HG03159 (cell line): ENCODE results near the gene NDST4.
A peak's percentile ranks its signal among the peaks of the same experiment; 100 is the strongest.
"Not testable (repeated sequence)": the region's sequence is repeated elsewhere in the genome, so short reads cannot be mapped to it uniquely, and the experiment has no call there.

ENCODE experiments used
- ATAC-seq: cut with Tn5 transposase; IDR thresholded peaks from one replicate; pipeline ENCODE4 v1.9.1; 2021; ENCODE audit warnings: mild to moderate bottlenecking, moderate library complexity; ENCODE audit not compliant: unreplicated experiment

The NDST4 gene

DNA sequence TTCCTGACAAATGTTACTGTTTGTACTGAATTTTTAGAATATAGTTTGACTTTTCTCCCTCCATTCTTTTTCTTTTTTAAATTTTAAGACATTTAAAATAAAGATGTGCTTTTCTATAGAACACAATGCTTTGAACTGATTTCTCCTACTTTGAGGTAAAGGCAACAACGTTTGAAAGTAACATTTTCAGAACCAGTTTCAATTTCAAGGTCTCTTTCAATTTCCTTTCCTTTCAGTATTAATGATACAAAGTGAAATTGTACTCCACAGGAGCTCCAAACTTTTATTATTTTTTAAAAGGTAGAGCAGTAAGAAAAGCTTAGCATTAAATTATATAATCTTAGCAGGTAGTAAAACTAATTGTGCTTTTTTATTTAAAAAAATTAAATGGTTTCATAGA, 54.9 kb downstream of the NDST4 start:
- peak; percentile 62 for ATAC-seq

DNA sequence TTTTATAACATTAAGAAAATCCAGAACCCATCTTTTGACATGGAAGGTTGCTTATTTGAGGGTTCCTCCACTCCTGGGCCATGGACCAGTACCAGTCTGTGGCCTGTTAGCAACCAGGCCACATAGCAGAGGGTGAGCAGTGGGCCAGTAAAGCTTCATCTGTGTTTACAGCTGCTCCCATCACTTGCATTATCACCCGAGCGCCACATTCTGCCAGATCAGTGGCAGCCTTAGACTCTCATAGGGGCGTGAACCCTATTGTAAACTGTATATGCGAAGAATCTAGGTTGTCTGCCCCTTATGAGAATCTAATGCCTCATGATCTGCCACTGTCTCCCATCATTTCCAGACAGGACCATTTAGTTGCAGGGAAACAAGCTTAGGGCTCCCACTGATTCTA, 58.6 kb downstream of the NDST4 start:
- ATAC-seq: no peak

DNA sequence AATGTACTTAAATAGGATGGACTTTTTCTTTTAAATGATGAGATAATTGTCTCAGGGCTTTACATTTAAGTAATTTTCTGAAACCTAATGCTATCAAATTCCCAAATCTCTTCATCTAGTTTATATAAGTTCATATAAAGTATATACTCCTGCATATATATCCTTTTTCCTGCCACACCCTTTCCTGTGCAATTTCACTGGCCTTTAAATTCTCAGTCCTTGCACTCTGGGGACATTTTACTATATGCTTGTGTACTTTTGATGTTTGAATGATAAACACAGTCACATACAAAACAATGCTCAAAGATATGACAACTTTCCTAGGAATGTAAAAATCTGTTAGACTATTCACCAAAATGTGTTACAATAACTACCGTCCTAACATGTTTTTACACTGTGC, 60.1 kb downstream of the NDST4 start:
- ATAC-seq: no peak

DNA sequence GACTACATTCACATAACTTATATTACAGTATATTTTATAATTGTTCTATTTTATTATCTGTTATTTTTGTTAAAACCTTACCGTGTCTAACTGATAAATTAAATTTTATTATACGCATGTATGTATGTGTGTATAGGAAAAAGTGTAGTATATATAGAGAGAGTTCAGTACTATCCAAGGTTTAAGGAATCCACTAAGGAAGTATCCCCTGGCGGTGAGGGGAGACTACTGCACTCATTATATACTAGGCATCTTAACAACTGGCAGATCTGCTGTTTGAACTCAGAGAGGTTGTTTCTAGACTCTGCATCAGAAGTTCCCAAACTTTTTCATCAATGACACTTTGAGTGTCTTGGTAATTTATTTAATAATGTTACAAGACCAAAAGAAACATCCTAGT, 70.9 kb downstream of the NDST4 start:
- peak; percentile 65 for ATAC-seq

DNA sequence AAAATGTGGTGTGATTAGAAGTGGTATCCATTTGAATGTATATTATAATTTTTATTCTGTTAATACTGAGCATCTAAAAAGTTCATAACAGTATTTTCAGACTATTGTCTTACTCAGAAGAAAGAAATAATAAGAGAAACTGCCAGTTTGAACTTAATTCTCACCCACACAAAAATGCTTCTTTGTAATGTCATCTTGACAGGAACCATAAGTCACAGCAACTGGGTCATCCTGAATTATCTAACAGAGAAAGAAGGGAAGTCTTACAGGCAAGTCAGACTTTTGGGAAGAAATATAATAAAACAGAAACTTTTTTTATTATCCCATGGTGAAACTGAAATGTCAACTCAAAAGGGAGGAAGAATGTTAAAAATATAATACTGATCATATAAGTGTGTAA, 83.1 kb downstream of the NDST4 start:
- ATAC-seq: no peak

DNA sequence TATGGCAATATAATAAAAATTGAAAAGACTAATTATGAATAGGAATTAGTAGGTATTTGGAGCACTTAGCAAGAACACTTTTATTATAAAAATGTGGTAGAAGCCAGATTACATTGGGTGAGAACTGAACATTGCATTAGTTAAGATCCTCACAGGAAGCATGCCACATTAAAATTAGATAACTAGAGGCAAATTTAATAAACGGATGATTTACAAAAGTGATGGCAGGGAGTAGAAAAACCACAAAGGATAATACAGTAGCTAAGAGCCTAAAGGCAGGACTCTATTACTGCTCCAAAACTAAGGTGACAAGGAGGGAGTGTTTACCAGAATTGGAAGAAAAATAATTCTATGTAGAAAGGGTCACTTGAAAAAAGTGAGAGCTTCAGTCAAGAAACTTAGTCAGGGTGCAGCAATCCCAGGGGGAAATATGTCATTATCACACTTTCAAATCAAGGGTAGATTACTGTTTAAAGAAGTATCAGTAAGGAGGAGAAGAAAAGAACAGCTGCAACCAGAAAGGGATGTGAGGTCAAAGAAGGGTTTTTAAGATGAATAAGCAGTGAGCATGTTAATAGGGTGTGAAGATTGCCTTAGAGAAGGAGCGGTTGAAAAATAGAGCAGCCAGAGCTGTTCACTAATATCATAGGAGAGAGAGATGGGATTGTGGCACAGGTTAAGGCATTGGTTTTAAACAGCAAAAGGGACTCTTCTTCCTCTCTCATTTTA, 84.6 kb downstream of the NDST4 start:
- no peak for ATAC-seq

DNA sequence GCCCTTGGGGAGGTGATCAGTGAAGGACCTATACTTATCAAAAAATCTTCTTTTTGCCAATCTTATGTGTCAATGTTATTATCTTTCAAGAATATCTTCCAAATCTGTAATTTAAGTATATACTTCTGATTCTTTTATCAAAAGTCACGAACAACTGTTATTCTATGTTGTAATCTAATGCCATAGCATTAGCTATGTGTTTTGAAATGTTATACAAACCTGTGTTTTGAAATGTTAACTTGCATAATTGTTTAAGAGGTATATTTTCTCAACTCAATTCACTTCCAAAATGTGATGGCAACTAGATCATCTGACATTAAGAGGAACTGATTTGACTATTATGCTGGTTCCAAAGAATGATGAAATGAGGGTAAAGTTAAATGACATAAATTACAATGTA, 113.5 kb downstream of the NDST4 start:
- ATAC-seq: no peak

DNA sequence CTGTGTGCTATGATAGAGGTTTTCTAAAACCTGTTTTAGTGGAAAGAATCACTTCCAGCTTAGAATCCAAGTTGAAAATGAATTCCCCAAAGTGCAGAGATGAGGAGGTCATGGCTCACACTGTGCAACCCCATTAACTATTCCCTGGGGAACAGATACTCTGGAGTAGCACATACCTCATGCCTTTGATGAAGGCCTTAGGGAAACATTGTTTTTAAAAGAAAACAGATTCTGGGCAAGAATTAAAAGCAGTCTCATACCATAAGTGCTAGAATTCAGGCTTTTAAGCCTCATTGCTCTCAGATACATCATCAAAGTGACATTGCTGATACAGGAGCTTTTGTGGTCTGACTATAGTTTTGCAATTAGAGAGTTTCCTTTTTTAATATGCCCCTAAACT, 115.1 kb downstream of the NDST4 start:
- no peak for ATAC-seq

DNA sequence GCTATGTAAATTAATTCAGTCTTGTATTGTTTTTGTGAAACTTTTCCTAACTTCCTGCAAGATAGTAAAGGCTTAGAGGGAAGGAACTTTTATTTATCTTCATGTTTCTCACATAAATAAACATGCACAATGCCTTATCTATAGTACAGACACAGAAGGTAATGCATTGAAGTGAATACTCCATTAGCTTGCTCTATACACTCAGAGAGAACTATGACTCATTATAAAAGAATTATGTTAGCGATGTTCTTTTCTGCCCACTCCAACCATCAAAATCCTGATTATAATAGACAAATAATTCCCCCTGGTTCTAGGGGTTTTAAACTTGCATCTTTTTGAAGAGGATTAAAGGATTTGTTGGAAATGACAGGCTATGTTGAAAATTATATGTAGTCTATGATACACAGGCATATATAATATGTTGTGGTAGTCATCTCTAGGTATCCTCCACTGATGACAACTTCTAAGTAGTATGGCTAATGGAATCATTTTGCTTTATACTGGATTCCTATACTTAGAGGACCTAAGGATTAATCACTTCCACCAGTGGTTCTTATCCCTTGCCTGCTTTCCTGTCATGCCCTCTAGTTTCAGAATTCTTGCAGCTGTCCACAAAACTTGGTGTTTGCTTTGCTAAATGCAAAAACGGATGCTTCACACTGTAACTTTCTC, 115.7 kb downstream of the NDST4 start:
- ATAC-seq: no peak

DNA sequence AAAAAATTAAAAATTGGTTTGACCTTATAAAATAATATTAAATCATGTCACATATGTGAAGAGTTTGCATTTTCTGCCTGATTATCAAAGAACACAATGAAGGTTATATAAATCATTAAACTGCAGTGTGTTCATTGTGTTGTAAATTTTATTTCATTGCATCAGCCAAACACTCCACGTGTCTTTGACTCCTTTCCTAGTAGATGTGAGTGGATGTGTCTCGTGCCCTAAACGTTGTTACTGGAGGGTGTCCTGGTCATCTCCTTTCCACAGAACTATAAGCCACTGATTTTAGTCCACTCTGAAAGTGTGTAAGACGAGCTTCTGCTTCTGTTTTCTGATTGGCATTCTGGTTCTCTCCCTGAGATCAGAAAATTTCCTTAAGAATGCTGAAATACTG, 127.3 kb downstream of the NDST4 start:
- ATAC-seq: no peak

DNA sequence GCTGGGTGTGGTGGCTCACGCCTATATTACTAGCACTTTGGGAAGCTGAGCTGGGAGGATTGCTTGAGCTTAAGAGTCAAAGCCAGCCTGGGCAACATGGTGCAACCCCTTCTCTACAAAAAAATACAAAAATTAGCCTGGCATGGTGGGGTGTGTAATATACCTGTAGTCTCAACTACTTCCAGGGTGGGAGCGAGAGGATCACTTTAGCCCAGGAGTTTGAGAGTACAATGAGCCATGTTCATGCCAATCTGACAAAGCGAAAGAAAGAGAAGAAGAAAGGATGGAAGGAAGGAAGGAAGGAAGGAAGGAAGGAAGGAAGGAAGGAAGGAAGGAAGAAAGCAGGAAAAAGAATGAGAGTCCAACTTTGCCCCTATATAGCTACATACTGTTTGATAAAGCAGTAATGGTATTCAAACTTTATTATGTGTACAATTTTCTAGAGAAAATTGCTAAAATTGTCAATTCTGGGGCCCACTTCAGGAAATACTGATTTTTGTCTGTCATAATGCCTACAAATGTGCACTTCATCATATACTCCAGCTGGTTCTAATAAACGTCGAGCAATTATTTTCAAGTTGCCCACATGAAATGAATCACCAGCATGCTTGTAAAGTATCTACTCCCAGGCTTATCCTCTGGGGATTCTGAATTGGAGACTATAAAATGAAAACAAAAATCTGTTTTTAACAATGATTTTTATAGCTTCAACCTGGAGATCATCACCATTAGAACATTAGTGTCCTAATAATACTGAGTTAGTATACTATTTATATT, 132.3 kb downstream of the NDST4 start:
- ATAC-seq: no peak

DNA sequence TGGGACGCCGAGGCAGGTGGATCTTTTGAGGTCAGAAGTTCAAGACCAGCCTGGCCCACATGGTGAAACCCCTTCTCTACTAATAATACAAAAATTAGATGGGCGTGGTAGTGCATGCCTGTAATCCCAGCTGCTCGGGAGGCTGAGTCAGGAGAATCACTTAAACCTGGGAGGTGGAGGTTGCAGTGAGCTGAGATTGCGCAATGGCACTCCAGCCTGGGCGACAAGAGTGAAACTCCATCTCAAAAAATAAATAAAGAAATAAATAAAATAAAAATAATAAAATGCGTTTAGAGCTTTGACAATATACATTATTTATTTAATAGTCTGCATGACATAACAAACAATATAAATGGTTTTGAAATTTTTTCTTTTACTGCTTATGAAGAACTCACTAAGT, 133.0 kb downstream of the NDST4 start:
- not testable (repeated sequence) for ATAC-seq

DNA sequence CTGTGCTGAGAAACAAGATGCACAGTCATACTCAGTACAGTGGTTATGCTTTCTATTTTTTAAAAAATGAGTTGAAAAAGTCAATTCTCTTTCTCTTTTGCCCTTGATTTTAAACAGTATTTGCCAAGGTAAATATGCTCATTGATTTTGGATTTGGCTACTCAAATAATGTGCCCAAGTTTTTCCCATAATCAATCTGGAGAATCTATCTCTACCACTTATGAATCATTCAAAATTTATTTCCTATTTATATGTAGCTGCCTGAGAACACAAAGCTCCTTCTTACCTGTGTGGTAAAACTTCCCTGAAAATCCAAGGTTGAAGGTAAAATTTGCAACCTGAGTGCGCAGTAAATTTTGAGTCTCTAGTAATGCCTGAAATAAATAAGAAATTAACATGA, 136.5 kb downstream of the NDST4 start:
- no peak for ATAC-seq

DNA sequence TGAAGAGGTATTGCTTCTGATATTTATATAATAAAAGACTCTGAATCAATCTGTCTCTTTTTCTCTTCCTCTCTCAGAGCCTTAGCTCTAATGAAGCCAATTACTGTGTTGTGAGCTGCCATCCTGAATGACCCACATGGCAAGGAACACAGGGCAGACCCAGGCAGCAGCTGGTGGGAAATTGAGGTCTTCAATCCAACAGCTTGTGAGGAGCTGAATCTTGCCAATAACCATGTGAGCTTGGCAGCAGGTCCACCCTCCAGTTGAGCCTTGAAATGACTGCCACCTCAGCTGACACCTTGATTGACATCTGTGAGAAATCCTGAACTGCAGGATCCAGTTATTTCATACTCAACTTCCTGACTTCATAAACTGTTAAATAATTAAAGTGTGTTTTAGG, 149.4 kb downstream of the NDST4 start:
- no peak for ATAC-seq

DNA sequence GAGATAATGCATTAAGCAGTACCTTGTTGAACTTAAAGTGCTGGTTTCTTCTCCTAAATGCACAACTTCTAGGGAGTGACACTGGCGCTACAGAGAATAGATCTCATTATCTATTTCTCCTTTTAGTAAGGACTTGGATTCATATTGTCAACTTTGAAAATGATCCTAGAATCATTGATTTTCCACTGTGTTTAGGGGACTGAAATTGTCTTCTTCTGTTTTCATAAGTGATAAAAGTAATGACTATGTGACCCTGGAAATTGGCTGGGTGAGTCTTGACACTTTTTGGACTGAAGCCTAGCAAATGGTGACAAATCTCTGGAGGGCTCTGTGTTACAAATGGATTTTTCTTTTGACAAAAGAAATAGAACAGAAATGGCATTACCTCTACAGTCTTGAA, 167.8 kb downstream of the NDST4 start:
- no peak for ATAC-seq

DNA sequence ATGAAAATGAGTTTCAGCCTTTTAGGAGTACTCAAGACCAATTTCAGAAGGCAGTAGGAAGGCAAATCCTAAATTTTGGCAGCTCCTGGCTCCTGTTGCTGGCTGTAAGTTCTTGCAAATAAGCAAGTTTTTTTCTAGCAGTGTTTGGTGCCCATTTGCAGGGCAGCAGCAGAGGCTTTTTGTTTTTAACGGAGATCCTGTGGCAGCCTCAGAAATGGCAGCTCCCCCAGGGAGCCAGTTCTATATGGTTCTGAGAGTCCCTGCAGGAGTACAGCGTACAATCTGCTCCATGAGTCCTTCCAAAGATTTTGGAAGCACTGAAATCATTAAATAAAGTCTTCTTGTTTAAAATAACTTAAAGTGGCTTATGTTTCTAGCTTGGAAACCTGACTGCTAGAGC, 171.9 kb downstream of the NDST4 start:
- no peak for ATAC-seq

DNA sequence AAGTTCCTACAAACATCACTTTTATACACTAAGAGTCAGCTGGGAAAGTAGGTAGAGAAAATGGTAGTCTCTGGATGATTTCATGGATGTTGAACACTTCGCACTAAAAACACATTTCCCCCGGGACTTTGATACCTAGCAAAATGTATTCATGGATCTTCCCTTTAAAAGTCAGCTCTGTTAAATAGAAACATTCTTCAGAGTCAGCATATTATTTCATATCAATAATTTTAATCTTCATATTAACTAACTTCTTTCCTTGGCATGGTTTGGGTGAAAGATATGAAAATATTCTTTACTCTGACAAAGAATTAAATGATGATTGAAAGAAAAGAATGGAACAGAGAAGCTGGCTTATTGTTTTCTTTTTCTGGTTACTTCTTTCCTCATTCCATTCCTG, 185.5 kb downstream of the NDST4 start:
- no peak for ATAC-seq

DNA sequence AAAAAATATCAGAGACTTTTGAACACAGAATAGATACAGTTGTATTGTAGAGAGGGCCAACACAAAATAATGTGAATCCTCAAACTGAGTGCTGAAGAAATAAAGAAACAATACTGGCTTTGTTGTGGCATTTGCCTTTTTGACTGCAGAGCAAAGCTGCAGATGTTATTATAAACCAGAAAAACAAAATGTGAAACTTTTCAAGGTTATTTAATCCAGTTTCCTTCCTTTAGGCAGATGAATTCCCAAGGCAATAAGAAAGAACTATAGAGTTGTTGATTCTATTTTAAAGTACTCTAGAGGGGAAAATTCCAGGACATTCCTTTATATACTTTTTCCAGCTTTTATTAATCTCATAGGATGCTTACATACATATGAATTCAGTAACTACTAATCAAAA, 186.8 kb downstream of the NDST4 start:
- no peak for ATAC-seq

DNA sequence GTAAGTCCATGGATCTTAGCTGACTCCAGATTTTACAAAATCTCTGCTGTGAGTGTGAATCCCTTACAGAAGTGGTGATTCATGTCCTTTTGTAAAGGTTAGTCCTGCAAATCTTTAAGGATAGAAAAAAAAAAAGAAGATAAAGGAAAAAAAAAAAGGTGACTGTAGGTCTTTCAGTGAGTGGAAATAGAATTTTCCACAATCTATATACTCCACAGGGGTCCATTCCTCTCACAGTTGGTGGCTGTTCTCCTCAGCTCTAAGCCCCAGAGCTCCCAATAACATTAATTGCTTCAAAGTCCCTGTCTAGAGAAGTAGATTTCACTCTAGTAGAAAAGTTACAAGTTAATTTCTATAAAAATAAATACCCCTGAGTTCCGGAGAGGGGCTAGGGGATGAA, 189.1 kb downstream of the NDST4 start:
- no peak for ATAC-seq

DNA sequence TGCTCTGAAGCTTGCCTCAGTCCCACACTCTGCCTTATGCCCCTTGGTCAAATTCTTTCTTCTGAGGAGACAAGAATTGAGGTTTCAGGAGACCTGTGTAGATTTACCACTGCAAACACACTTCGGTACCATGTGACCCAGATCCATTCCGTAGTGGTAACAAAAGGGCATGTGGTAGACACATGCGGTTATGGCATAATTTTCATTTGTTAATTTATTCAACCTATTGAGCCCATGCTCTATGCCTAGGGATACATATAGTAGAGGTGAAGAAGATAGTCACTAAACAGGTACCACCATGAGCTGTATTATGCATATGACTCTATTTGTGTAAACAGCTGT, 190.9 kb downstream of the NDST4 start:
- no peak for ATAC-seq

DNA sequence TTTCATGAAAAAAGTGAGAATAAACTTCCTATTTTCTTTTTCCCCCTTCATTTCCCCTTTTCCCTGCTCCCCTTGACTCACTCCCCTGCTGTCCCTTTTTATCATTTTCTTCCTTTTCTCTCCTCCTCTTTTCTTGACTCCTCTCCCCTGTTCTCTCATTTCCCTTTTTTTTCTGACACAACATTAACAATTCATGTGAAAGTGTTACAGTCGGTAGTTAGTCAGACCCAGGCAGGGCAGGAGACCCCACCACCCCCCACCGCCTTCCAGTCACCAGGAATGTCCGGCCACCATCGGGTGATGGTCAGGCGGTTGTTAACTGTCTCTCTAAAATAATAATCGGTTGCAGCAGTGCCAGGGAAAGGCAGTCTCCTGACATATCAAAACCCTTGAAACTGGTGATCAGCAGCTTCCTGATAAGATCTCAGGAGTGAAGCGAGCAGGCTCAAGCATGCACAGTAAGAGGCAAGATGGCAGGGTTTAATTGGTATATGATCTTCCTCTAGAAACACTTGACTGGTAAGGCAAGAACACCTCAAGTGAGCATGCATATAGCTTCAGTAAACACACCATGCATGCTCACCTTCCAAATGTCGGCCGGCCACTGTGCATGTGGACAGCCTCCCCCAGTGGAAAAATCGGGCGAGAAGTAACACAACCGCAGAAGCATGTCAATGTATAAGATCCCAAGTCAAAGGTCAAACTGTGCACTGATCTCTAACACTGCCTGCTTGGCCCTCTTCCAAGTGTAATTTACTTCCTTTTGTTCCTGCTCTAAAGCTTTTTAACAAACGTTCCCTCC, 191.4 kb downstream of the NDST4 start:
- no peak for ATAC-seq
